Stimulated activated CD4-positive, alpha-beta T cell treated with anti-CD3 and anti-CD28 coated beads, Interleukin-12 subunit alpha, Interleukin-12 subunit beta, amount 100 ng/mL, for 4 hours (primary cell): ENCODE data around the gene NDUFAB1.
"Not testable (repeated sequence)": the region's sequence is repeated elsewhere in the genome, so short reads cannot be mapped to it uniquely, and the experiment has no call there.

ENCODE experiments used
- DNase-seq: peaks from one replicate; pipeline ENCODE4 v3.0.0-alpha.2; 2020

The NDUFAB1 gene

GRCh38 chr16:23595951-23596720 lies at the start of gene NDUFAB1:
Gene NDUFAB1, minus strand, starts transcription at chr16:23596316. Its CDS starts 26 bp downstream, at chr16:23596290.
- peak; percentile 92 for DNase-seq

- no peak for DNase-seq
These were observed 46.2 kb upstream of the NDUFAB1 start for GRCh38 chr16:23642246-23642774.

- DNase-seq, result peak; percentile 82
These were observed 45.0 kb upstream of the NDUFAB1 start, which contains the start of the genes DCTN5 and PALB2 for GRCh38 chr16:23640931-23641765. Gene DCTN5, plus strand, starts transcription at chr16:23641466. Its CDS starts 77 bp downstream, at chr16:23641543. Gene PALB2, minus strand, starts transcription at chr16:23641310. Its CDS starts 153 bp downstream, at chr16:23641157.

GRCh38 chr16:23640615-23640930 lies 44.5 kb upstream of the NDUFAB1 start:
- DNase-seq, result no peak

- DNase-seq, result no peak
These were observed 39.8 kb upstream of the NDUFAB1 start for GRCh38 chr16:23635958-23636357.

GRCh38 chr16:23634461-23635036 lies 38.4 kb upstream of the NDUFAB1 start:
- DNase-seq, result no peak

- not testable (repeated sequence) for DNase-seq
These were observed 35.8 kb upstream of the NDUFAB1 start for GRCh38 chr16:23631874-23632273.

GRCh38 chr16:23629516-23629915 lies 33.4 kb upstream of the NDUFAB1 start:
- DNase-seq, result no peak

- DNase-seq, result no peak
These were observed 28.0 kb upstream of the NDUFAB1 start for GRCh38 chr16:23624092-23624491.

- no peak for DNase-seq
These were observed 19.7 kb upstream of the NDUFAB1 start for GRCh38 chr16:23615805-23616204.

- no peak for DNase-seq
These were observed 15.8 kb upstream of the NDUFAB1 start for GRCh38 chr16:23611936-23612335.

GRCh38 chr16:23610905-23611304 lies 14.8 kb upstream of the NDUFAB1 start:
- not testable (repeated sequence) for DNase-seq

- no peak for DNase-seq
These were observed 13.8 kb upstream of the NDUFAB1 start for GRCh38 chr16:23609929-23610328.

GRCh38 chr16:23608194-23608593 lies 12.1 kb upstream of the NDUFAB1 start:
- no peak for DNase-seq

- no peak for DNase-seq
These were observed 11.6 kb upstream of the NDUFAB1 start for GRCh38 chr16:23607726-23608125.

- DNase-seq, result peak; percentile 2
These were observed 1.1 kb upstream of the NDUFAB1 start for GRCh38 chr16:23597003-23597756.

GRCh38 chr16:23595246-23595950 lies 718 bp downstream of the NDUFAB1 start:
- no peak for DNase-seq

GRCh38 chr16:23594186-23594585 lies 1.9 kb downstream of the NDUFAB1 start:
- DNase-seq, result no peak

- no peak for DNase-seq
These were observed 5.9 kb downstream of the NDUFAB1 start for GRCh38 chr16:23590181-23590580.

GRCh38 chr16:23587726-23588125 lies 8.4 kb downstream of the NDUFAB1 start:
- no peak for DNase-seq

GRCh38 chr16:23584186-23585076 lies 11.7 kb downstream of the NDUFAB1 start:
- no peak for DNase-seq
